CD4-positive, alpha-beta T cell treated with Interleukin-1 beta for 1 hour (primary cell): ENCODE results near the gene N4BP3.

Experiments used
- DNase-seq, 2 donors: peaks; one replicate each; pipeline ENCODE4 v3.0.0-alpha.2; 2020 to 2022

Gene N4BP3

DNA sequence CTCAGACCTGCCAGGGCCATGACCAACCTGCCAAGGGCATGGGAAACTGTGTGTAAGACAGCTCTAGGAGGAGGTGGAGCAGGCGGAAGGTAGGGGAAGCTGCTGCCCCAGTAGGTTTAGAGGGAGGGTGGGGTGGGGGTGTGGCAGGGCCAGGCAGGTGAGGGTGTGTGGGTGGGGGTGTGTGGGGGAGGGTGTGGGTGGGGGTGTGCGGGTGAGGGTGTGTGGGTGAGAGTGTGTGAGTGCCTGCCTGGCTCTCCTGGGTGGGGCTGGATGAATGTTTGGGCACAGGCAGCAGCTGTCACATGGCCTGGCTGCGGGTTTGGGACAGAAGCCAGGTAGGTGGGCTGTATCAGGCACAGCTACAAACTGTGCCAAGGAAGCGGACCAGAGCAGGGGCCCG is 8.8 kb upstream of the N4BP3 start:
- DNase-seq: no peak

DNA sequence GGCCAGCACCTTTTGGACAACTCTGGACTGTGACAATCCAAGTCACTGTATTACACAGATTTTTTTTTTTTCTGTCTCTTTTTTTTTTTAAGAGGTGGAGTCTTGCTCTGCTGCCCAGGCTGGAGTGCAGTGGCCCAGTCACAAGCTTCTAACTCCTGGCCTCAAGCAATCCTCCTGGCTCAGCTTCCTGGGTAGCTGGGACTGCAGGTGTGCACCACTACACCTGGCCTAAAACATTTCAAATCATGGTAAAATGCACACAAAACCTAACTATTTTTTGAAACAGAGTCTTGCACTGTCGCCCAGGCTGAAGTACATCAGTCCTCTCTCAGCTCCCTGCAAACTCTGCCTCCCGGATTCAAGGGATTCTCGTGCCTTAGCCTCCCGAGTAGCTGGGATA is 7.2 kb upstream of the N4BP3 start:
- no peak for DNase-seq

DNA sequence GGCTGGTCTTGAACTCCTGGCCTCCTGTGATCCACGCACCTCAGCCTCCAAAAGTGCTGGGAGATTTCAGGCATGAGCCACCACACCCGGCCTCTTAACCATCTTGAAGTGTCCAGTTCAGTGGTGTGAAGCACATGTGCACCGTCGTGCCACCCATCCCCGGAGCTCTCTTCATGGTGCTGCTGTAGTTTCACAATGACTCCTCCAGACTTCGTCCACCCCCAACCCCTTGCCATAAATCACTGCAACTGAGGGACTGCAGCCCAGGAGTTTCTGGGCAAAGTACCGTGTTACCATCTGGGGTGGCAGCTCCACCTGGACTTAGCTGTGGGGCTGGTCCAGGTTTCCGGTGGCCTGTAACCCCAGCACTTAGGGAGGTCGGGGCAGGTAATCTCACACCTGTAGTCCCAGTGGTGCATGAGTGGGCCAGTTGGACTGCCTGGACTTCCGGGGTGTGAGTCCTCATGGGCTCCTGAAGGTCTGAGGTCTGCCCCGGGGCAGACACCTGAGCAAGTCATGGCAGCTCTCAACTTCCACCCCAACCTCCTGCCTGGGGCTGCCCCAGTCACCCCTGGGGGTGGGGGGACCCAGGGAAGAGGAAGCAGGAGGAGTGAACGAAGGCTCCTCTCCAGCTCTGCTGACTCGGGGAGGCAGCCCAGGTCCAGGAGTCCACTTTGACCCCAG is 6.6 kb upstream of the N4BP3 start:
- no peak for DNase-seq

DNA sequence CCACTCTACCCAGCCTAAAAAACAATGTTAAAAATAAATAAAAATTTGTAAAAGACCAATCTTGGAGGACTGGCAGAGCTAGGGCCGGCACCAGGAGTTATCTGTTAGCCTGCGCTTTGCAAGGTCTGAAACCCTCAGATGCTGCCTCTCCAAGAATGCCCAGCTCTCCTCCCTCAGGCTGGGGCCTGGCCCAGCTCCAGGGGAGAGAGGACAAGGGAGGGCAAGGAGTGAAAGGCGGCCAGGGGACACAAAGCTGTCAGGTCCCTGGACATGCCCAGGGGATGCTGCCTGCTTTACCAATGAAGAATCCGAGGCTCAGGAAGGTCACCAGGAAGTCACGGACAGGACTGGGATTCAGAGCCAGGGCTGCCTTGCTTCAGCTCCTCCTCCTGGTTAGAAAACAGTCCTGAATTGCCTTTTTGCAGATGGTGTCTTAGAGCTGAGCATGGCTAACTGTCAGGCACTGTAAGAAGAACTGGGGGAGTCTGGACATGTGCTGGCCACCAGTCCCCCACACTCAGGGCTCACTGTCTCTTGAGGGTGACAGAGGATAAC is 5.5 kb upstream of the N4BP3 start:
- DNase-seq: no peak

DNA sequence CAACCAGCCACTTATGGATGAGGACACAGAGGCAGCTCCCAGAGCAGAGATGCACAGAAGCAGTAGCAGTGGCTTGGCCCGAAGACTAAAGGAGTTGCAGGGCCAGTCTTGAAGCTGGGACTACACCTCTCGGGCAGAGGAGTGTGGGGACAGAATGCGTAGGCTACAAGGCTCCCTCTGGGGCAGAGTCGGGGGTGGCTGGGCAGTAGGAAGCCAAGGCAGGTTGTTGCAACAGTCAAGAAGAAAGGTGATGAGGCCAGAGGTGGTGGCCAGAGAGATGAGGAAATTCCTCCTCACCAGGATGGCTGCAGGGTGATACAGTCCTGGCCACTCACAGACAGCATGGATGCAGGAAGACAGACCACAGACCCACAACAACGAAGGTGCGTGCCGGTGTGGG is 4.9 kb upstream of the N4BP3 start:
- DNase-seq: no peak

DNA sequence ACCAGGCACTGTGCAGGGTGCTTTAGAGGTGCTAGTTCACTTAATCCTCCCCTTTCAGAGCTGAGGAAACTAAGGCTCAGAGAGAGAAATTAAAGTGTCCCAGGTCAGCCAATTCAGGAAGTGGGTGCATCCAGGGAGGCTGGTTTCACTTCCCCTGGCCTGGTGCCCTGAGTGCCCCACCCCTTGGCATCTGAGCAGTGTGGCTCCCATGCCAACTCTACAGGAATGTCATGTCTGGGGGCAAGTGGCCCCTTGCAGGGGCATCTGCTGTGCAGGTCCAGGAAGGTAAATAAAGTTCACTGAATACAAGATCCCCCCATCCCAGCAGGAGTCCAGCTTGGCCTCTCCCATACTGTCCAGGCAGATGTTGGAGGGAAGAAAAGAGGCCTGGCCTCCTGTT is 4.4 kb upstream of the N4BP3 start:
- DNase-seq: peak in 1 of 2 donors; percentile 45

DNA sequence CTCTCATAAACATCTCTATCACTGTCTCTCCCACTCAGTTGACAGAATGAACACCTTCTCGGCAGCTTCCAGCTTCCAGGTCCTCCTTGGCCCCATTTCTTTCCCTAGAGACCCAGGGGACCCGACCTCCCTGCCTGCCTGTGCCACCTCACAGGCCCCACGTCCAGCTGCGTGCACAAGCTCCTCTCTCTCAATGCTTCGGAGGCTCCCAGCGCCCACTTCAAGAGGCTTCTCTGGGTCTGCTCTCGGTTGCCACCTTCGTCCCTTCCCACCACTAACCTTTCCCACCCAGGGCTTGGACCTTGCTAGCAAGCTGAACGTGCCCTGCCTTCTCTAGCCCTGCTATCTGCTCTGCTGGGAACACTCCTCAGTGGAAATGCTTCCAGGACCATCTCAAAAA is 2.8 kb upstream of the N4BP3 start:
- DNase-seq: no peak

DNA sequence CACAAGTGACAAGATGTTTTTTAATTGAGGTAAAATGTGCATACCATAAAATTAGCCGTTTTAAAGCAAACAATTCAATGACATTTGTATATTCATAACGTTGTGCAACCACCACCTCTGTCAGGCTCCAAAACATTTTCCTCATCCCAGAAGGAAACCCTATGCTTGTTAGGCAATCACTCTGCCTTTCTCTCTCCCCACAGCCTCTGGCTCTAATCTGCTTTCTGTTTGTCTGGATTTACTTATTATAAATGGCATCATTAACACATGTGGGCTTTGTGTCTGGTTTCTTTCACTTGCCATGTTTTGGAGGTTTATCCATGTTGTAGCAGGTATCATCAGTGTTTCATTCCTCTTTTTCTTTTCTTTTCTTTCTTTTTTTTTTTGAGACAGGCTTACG is 1.4 kb upstream of the N4BP3 start:
- DNase-seq: no peak

DNA sequence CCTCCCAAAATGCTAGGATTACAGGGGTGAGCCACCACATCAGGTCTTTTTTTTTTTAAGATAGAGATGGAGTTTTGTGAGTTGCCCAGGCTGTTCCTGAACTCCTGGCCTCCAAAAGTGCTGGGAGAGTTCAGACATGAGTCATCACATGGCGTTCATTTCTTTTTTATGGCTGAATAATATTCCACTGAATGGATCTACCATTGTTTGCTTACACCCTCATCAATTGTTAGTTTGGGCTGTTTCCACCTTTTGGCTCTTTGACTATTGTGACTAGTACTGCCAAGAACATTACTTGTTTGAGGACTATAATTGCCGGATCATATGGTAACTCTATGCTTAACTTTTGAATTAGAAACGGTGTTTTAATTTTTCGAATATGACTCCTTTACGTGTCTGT is 787 bp upstream of the N4BP3 start:
- DNase-seq: no peak

DNA sequence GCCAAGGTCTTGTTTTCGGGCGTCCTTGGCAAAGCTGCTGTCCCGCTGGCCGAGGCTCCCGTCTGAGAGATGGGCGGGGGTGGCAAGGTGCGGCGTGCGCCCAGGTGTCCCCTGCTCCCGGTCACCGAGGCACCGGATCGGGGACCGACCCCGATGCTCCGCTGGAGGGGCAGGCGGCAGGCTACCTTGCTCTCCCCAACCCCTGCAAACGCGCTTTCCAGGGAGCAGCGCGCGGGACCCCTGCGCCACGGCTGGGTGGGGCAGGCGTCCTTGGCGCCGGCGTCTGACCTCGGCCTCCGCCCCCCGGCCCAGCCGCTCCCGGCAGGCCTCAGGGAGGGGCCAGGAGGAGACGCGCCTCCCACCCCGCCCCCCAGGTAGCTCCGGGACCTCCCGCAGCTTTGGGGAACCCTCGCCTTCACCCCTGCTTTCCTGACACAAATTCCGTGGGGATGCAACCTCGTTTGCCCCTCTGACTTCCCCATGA is 551 bp downstream of the N4BP3 start:
- no peak for DNase-seq

DNA sequence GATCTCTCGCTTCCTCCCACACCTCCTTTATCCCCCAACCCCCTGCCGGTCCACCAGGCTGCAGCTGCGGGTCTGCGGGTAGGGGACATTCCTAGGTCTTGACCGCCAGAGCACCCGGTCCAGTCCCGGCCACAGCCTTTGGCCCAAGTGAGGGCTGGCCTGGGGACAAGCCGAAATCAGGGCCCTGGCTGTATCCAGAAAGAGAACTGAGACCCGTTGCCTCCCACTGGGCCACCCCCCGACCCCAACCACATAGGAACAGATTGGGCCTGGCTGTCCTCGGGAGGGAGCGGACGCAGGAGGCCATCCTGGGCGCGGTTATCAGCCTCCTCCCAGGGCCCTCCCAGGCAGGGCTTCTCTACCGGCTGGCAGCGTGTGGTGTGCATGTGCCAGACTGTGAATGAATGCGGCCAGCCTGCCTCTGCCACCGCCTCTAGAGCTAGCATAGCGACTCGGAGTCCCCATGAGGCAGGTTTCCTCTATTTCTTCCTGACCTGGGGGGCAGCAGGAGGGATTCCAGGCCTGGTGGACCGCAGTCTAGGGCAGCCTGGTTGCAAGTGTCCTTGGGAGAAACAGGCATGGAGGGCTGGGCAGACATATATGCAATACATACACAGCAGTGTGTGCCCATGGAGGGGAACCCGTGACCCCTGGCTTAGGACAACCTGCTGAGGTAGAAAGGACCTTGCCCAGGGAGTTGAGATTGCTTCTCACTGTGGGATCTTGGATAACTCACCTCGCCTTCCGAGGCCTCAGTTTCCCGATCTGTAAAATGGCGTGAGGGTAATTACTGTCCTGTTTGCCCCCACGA is 1.2 kb downstream of the N4BP3 start:
- peak; percentile 65 to 66 for DNase-seq

DNA sequence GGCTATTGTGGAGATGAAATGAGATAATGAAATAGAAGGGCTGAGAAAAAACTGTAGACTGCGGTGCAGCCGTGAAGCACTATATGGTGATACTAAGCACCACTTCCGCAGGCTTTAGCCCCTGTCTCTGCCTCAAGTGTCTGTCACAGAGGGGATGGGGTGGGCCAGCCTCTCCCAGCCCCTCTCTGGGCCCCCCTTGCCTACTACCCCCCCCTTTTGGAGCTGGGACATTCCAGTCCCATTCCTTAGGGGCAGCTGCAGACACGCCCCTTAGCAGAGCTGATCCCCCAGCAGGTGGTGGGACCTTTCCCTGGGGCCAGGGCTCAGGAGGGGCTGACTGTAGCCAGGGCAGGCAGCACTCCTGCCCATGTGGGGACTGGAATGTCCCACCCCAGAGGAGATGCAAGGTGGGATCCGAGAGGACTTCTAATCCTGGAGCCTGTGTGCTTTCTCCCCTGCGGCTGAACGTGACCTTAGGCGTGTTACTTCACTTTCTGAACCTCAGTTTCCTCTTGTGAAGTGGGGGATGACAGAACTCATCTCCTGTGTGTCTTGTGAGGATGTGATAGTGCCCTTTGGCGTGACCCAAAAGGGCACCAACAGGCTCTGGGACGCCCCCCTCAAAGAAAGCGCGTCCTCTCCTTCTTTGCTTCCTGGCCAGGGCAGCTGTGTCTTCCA is 1.9 kb downstream of the N4BP3 start:
- DNase-seq: peak; percentile 40 to 47

DNA sequence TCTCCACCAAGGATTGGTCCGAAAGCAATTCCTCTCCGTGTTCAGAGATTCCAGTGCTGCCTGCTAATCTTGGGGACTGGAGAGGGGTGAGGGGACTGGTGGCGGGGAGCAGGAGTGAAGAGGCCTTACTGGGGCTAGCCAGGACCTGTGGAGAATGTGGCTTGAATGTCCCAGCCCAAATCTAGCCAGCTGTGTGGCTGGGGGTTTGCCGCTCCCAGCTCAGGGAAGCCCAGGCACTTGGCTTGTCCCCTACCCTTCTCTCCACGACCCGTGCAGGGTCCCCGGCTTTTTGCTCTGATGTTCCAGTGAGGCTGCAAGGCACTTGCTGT is 2.4 kb downstream of the N4BP3 start:
- no peak for DNase-seq

DNA sequence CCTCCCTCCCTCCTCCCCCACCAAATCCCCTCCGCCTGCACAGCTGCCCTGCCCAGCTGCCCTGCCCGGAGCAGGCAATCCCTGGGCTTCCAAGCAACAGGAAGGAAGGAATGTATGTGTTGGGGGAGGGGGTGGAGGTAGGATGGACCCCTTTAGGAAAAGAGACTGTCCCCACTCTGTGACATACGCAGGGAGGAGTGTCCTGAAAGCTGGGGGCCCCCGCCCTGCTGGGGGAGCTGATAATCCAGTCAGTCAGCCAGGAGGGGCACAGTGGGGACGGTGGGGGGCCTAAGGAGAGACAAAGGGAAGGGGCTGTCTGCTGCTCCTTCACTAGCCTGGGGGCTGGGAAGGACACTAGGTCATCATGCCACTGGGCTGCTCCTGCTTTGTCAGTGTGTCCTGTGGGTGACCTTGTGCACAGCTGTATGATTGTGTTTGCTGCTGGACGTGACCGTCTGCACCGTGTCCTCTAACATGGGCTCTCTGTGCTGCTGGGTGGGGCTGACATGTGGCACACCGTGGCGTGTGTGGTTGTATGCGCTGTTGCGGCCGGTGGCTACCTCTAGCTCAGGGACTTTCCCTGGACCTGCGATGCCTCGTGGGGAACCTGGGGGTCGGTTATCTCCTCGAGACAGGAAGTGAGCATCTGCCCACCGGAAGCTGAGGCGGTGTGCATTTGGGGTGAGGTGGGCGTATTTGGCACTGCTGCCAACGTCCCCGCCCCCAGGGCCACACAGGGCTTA is 3.0 kb downstream of the N4BP3 start:
- peak; percentile 88 to 92 for DNase-seq

DNA sequence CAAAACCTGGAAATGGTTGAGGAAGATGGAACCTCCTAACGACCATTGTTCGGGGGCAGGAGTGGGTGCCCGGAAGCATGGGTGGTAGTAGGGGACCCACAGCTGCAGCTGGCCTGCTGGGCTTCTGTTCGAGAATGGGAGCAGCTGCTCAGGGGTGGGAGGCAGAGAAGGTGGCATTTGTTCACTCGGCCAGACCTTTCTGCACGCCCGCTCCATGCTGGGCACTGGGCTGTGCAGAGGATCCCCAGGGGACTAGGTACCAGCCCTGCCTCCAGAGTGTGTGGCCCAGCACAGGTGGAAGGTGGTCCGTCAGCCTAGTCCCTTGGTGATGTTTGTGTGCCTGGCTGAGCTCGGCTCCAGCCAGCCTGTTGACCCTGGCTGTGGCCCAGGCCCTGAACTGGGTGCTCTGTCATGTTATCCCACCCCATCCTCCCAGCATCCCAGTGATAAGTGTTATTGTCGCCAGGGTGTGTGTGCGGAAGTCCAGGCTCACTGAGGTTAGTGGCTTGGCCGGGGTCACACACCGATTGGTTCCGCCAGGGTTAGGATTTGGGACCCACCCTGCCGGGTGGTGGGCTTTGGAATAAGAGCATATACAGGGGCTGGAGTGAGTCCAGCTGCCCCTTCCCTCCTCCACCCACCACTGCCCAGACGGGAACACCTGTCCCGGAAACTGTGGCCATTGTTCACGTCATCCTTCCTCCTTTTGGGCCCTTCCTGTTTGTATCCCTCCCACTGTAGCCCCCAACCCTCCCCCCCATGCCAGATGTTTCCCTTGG is 4.8 kb downstream of the N4BP3 start:
- no peak for DNase-seq

DNA sequence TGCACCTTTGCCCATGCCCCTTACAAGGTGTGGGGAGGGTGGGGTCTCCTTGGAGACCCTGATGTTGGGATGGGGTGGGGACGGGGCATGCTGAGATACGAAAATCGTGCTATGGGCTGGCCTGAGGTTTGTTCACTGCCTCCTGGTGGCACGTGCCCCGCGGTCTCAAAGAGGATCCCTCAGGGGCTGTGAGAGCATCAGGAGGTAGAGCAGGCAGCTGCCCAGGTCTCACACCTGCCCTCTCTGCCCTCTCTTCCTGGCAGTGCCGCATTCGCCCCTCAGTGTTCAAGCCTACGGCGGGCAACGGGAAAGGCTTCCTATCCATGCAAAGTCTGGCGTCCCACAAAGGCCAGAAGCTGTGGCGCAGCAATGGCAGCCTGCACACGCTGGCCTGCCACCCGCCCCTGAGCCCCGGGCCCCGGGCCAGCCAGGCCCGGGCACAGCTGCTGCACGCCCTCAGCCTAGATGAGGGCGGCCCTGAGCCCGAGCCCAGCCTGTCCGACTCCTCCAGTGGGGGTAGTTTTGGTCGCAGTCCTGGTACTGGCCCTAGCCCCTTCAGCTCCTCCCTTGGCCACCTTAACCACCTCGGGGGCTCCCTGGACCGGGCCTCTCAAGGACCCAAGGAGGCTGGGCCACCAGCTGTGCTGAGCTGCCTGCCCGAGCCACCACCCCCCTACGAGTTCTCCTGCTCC is 6.7 kb downstream of the N4BP3 start:
- no peak for DNase-seq

DNA sequence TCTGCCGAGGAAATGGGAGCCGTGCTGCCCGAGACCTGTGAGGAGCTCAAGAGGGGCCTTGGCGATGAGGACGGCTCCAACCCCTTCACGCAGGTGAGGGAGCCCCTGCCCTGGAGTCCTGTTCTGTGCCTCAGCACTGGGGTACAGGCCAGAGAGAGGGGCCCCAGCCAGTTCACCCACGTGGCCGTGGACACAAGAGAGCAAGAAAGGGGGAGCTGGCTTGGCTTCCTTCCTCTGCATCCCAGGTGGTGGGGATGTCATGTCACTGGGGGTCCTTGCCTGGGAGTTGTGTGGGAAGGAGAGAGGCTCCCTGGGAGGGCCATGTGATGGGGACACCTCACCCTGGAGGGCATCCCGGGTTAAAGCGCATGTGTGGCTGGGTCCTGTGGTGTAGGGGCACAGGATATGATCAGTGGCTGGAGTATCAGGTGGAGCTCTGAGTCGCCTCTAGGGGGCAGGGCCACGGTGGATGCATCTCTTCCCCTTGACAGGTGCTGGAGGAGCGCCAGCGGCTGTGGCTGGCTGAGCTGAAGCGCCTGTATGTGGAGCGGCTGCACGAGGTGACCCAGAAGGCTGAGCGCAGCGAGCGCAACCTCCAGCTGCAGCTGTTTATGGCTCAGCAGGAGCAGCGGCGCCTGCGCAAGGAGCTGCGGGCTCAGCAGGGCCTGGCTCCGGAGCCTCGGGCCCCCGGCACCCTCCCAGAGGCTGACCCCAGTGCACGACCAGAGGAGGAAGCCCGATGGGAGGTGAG is 7.5 kb downstream of the N4BP3 start:
- peak; percentile 84 to 88 for DNase-seq

DNA sequence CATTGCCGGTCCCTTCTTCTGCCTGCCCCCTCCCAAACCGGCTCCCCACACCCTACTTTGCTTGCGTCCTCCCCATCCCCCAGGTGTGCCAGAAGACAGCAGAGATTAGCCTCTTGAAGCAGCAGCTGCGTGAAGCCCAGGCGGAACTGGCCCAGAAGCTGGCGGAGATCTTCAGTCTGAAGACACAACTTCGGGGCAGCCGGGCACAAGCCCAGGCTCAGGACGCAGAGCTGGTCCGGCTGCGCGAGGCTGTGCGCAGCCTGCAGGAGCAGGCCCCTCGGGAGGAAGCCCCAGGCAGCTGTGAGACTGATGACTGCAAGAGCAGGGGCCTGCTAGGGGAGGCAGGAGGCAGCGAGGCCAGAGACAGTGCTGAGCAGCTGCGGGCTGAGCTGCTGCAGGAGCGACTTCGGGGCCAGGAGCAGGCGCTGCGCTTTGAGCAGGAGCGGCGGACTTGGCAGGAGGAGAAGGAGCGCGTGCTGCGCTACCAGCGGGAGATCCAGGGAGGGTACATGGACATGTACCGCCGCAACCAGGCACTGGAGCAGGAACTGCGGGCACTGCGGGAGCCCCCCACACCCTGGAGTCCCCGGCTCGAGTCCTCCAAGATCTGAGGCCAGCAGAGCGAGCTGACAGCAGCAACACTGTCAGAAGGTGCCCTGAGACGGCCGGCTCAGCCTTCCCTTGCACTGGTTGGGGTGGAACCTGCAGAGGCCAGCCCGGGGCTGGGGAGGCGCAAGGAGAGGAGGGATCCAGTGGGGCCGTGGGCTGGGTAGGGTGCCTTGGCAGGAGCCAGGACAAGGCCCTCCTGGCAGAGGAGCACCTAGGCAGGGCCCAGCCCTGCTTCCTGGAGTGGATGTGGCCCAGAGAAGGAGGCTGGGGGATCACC is 8.3 kb downstream of the N4BP3 start:
- DNase-seq: no peak

DNA sequence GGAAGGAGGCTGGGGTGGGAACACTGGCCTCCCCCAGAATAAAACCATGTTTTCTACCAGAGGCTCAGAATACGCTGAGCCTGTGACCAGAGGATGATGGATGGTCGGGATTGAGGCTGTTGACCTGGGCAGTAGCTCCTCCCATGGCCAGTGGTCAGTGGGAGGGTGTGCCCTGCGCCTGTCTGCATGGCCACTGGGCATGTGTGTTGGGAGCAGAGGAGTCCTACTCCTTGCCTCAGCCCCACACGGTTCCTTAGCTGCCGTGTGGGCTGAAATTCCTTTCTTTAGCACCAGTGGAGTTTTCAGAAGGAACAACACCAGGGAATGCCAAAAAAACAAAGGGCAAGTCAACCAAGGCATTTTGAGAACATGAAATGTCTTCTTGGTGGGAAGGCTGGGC is 9.0 kb downstream of the N4BP3 start:
- no peak for DNase-seq
